Liver (tissue), 3 donors: ENCODE measurements around the gene RAB6B.

Experiments
- ATF3 ChIP-seq: IDR thresholded peaks from 2 replicates; pipeline ENCODE4 v1.6.1; 2016; ENCODE audit warnings: antibody characterized with exemption
- CTCF ChIP-seq: fragments of 150-350 bp; IDR thresholded peaks from 2 replicates; pipeline ENCODE4 v1.5.1; 2017; ENCODE audit warnings: improper control_type of control experiment, low read depth, low read length; ENCODE audit not compliant: missing input control
- EGR1 ChIP-seq, 2 donors: IDR thresholded peaks; 2 replicates each; pipeline ENCODE4 v1.6.1; 2016 to 2018; ENCODE audit warnings: antibody characterized with exemption in 2 of 2, low read depth in 2 of 2
- GABPA ChIP-seq, 2 donors: IDR thresholded peaks in 1 of 2; conservative IDR thresholded peaks in 1 of 2; 2 replicates each; pipeline ENCODE4 v1.6.1; 2016; ENCODE audit warnings: antibody characterized with exemption in 2 of 2, mild to moderate bottlenecking in 1 of 2, moderate library complexity in 1 of 2
- MAX ChIP-seq: IDR thresholded peaks from 2 replicates; pipeline ENCODE4 v1.6.1; 2016; ENCODE audit warnings: antibody characterized with exemption
- NR2F2 ChIP-seq: IDR thresholded peaks from 2 replicates; pipeline ENCODE4 v1.6.1; 2016; ENCODE audit warnings: antibody characterized with exemption
- RAD21 ChIP-seq, 2 donors: IDR thresholded peaks; 2 replicates each; pipeline ENCODE4 v1.6.1; 2016; ENCODE audit warnings: antibody characterized with exemption in 2 of 2, mild to moderate bottlenecking in 2 of 2
- REST ChIP-seq: IDR thresholded peaks from 2 replicates; pipeline ENCODE4 v1.6.1; 2016; ENCODE audit warnings: antibody characterized with exemption, mild to moderate bottlenecking
- RXRA ChIP-seq, 2 donors: IDR thresholded peaks; 2 replicates each; pipeline ENCODE4 v1.6.1; 2017 to 2018; ENCODE audit warnings: antibody characterized with exemption in 2 of 2, mild to moderate bottlenecking in 1 of 2
- SP1 ChIP-seq: IDR thresholded peaks from 2 replicates; pipeline ENCODE4 v1.6.1; 2018; ENCODE audit warnings: antibody characterized with exemption, mild to moderate bottlenecking
- TAF1 ChIP-seq: conservative IDR thresholded peaks from 2 replicates; pipeline ENCODE4 v1.6.1; 2016; ENCODE audit warnings: antibody characterized with exemption, mild to moderate bottlenecking
- YY1 ChIP-seq: IDR thresholded peaks from 2 replicates; pipeline ENCODE4 v1.6.1; 2016; ENCODE audit warnings: antibody characterized with exemption, mild to moderate bottlenecking
- ZBTB33 ChIP-seq: IDR thresholded peaks from 2 replicates; pipeline ENCODE4 v1.6.1; 2016; ENCODE audit warnings: antibody characterized with exemption
- donor health status: healthy.
- donor health status: healthy.

GRCh38 chr3:133928903-133929607, 33.4 kb upstream of the RAB6B start:
- no peak for TF ChIP-seq CTCF
- TF ChIP-seq RAD21 (IDR thresholded peaks at IDR 0.05), result no peak
- TF ChIP-seq YY1, result no peak
- TF ChIP-seq GABPA (IDR thresholded peaks at IDR 0.05 in 1 of 2, conservative IDR thresholded peaks at IDR 0.05 in 1 of 2), result no peak
- no peak for TF ChIP-seq SP1
- TF ChIP-seq ZBTB33, result no peak
- TF ChIP-seq MAX, result no peak
- TF ChIP-seq ATF3, result no peak
- no peak for TF ChIP-seq REST
- TF ChIP-seq TAF1, result no peak
- no peak for TF ChIP-seq RXRA (IDR thresholded peaks at IDR 0.05)
- TF ChIP-seq NR2F2, result no peak
- no peak for TF ChIP-seq EGR1 (IDR thresholded peaks at IDR 0.05; ENCODE audit: low read depth in 2 of 2)
